ENCODE measurements around the gene TRAPPC8. TPM values are rescaled to one million over a fixed set of nuclear protein-coding genes. Genes with fewer than 3 reads are reported as not detected.
A peak's percentile ranks its signal among the peaks of the same experiment; 100 is the strongest.
"Not testable (repeated sequence)": the region's sequence is repeated elsewhere in the genome, so short reads cannot be mapped to it uniquely, and the experiment has no call there.

The TRAPPC8 gene
- polyA plus RNA-seq, 4 donors, result 37.4 to 67.6 (median 60.7) TPM

GRCh38 chr18:31877900-31878299 lies 65.0 kb downstream of the TRAPPC8 start:
- no peak for DNase-seq (ENCODE audit: low read depth in 4 of 4, low spot score in 3 of 4)

GRCh38 chr18:31876707-31877106 lies 66.2 kb downstream of the TRAPPC8 start:
- no peak for DNase-seq (ENCODE audit: low read depth in 4 of 4, low spot score in 3 of 4)

GRCh38 chr18:31875301-31875700 lies 67.6 kb downstream of the TRAPPC8 start:
- no peak for DNase-seq (ENCODE audit: low read depth in 4 of 4, low spot score in 3 of 4)

- no peak for DNase-seq (ENCODE audit: low read depth in 4 of 4, low spot score in 3 of 4)
Measured at GRCh38 chr18:31863103-31863502, 79.8 kb downstream of the TRAPPC8 start.

- DNase-seq (ENCODE audit: low read depth in 4 of 4, low spot score in 3 of 4), result no peak
Measured at GRCh38 chr18:31860488-31860887, 82.4 kb downstream of the TRAPPC8 start.

GRCh38 chr18:31857526-31858106 lies 85.3 kb downstream of the TRAPPC8 start:
- DNase-seq (ENCODE audit: low read depth in 4 of 4, low spot score in 3 of 4), result no peak

- DNase-seq (ENCODE audit: low read depth in 4 of 4, low spot score in 3 of 4), result no peak
Measured at GRCh38 chr18:31850844-31851243, 92.1 kb downstream of the TRAPPC8 start.

- DNase-seq (ENCODE audit: low read depth in 4 of 4, low spot score in 3 of 4), result no peak
Measured at GRCh38 chr18:31840499-31840898, 102.4 kb downstream of the TRAPPC8 start.

- DNase-seq (ENCODE audit: low read depth in 4 of 4, low spot score in 3 of 4), result no peak
Measured at GRCh38 chr18:31837879-31838278, 105.0 kb downstream of the TRAPPC8 start.

- DNase-seq (ENCODE audit: low read depth in 4 of 4, low spot score in 3 of 4), result no peak
Measured at GRCh38 chr18:31835528-31836133, 107.3 kb downstream of the TRAPPC8 start.

GRCh38 chr18:31831903-31832302 lies 111.0 kb downstream of the TRAPPC8 start:
- no peak for DNase-seq (ENCODE audit: low read depth in 4 of 4, low spot score in 3 of 4)

GRCh38 chr18:31830686-31831085 lies 112.2 kb downstream of the TRAPPC8 start:
- DNase-seq (ENCODE audit: low read depth in 4 of 4, low spot score in 3 of 4), result no peak

GRCh38 chr18:31828613-31829012 lies 114.3 kb downstream of the TRAPPC8 start:
- DNase-seq (ENCODE audit: low read depth in 4 of 4, low spot score in 3 of 4), result no peak

- DNase-seq (ENCODE audit: low read depth in 4 of 4, low spot score in 3 of 4), result not testable (repeated sequence)
Measured at GRCh38 chr18:31826673-31827325, 116.1 kb downstream of the TRAPPC8 start.

GRCh38 chr18:31825772-31826171 lies 117.2 kb downstream of the TRAPPC8 start:
- DNase-seq (ENCODE audit: low read depth in 4 of 4, low spot score in 3 of 4), result no peak

GRCh38 chr18:31821545-31822171 lies 121.3 kb downstream of the TRAPPC8 start:
- no peak for DNase-seq (ENCODE audit: low read depth in 4 of 4, low spot score in 3 of 4)

GRCh38 chr18:31819925-31820229 lies 123.1 kb downstream of the TRAPPC8 start:
- no peak for DNase-seq (ENCODE audit: low read depth in 4 of 4, low spot score in 3 of 4)

- DNase-seq (ENCODE audit: low read depth in 4 of 4, low spot score in 3 of 4), result peak; percentile 16 to 30 (median 19)
Measured at GRCh38 chr18:31819106-31819924, 123.6 kb downstream of the TRAPPC8 start.

GRCh38 chr18:31814132-31814531 lies 128.8 kb downstream of the TRAPPC8 start:
- no peak for DNase-seq (ENCODE audit: low read depth in 4 of 4, low spot score in 3 of 4)

- DNase-seq (ENCODE audit: low read depth in 4 of 4, low spot score in 3 of 4), result not testable (repeated sequence)
Measured at GRCh38 chr18:31810336-31811130, 132.4 kb downstream of the TRAPPC8 start.

All from left renal pelvis (tissue), 4 donors.